ENCODE data around the gene EIF3D. TPM values are rescaled to one million over a fixed set of nuclear protein-coding genes. Genes with fewer than 3 reads are reported as not detected.
A peak's percentile ranks its signal among the peaks of the same experiment; 100 is the strongest.

Gene EIF3D
- total and polyA plus RNA-seq, 9 of the 15 experiments (the other 6 are each of a cell fraction or from before 2014, with no cell fraction given): 191 to 422 (median 279) TPM

GRCh38 chr22:36506637-36507517 is 22.1 kb downstream of the EIF3D start, which contains the start of gene FOXRED2 (continued):
- TF ChIP-seq E2F5 (CRISPR knock-in tag; IDR thresholded peaks at IDR 0.05): 0 out of 2 replicates have a peak, but pooled peaks have one; percentile 18
- TF ChIP-seq ATF6 (CRISPR knock-in tag; IDR thresholded peaks at IDR 0.05): peak; percentile 22; the same call in 1 of the 2 replicates
- no peak; the same call in 1 of the 2 replicates for TF ChIP-seq TARDBP (IDR thresholded peaks at IDR 0.05)
- TF ChIP-seq ATF2 (CRISPR knock-in tag; IDR thresholded peaks at IDR 0.05): no peak
- peak; percentile 74 for TF ChIP-seq HMBOX1 (IDR thresholded peaks at IDR 0.05)
- TF ChIP-seq TFE3 (CRISPR knock-in tag; IDR thresholded peaks at IDR 0.05): peak; percentile 93
- TF ChIP-seq FOXP4 (CRISPR knock-in tag; IDR thresholded peaks at IDR 0.05; ENCODE audit: borderline replicate concordance): no peak
- peak; percentile 53 for TF ChIP-seq E2F8 (IDR thresholded peaks at IDR 0.05; ENCODE audit: low read depth, partially characterized antibody)
- no peak; the same call in 1 of the 2 replicates for TF ChIP-seq JUN (IDR thresholded peaks at IDR 0.05; ENCODE audit: borderline replicate concordance, low read depth, low read length)
- peak; percentile 73; the same call in 1 of the 2 replicates for TF ChIP-seq JUN (CRISPR knock-in tag; IDR thresholded peaks at IDR 0.05; ENCODE audit: borderline replicate concordance)

Measured in K562 (cell line).